CD4-positive, alpha-beta T cell treated with Interleukin-4 for 1 hour (primary cell): ENCODE measurements around the gene AAK1.

ENCODE experiments used
- DNase-seq, 2 donors: peaks; one replicate each; pipeline ENCODE4 v3.0.0-alpha.2; 2020 to 2022

Gene AAK1

DNA sequence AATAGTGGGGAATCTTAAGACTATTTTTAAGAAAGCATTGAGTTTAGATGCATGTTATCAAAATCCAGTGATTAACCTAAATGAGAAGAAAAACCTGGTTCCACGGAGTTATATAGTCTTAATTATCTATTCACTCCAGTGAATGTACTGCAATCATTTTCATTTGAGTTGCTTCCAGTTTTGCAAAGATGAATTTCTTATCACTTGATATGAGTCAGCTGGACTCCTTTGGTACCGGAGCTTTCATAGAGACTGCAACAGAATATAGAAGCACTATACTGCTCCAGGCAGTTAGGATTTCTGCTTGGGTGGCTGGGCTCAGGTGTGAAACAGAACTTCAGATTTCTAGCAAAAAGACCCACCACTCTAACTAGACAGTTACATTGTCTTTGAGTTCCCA is 114.1 kb downstream of the AAK1 start:
- no peak for DNase-seq

- no peak for DNase-seq
Measured at GRCh38 chr2:69525261-69525660, 118.3 kb downstream of the AAK1 start.

- no peak for DNase-seq
Measured at GRCh38 chr2:69524799-69525198, 118.7 kb downstream of the AAK1 start.

GRCh38 chr2:69521747-69522146 is 121.8 kb downstream of the AAK1 start:
- no peak for DNase-seq

- no peak for DNase-seq
Measured at GRCh38 chr2:69518841-69519240, 124.7 kb downstream of the AAK1 start.

- no peak for DNase-seq
Measured at GRCh38 chr2:69517410-69517809, 126.1 kb downstream of the AAK1 start.

DNA sequence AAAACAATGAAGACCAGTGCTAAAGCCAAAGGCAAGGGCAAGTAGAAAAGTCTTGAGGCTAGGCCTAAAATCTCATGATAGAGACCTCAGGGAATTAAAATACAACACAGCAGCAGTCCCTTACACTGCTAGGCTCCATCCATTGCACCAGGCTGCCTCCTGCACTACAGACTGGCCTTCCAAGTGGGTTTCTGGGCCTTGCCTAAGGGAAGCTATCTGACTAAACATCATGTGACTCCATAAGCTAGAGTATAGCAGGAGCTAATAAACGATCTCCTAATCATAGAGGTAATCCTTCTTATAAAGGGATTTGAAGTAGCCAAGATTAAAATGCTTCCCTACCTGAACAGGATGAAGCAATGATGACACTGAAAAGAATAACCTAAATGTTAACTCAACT is 128.7 kb downstream of the AAK1 start:
- no peak for DNase-seq

DNA sequence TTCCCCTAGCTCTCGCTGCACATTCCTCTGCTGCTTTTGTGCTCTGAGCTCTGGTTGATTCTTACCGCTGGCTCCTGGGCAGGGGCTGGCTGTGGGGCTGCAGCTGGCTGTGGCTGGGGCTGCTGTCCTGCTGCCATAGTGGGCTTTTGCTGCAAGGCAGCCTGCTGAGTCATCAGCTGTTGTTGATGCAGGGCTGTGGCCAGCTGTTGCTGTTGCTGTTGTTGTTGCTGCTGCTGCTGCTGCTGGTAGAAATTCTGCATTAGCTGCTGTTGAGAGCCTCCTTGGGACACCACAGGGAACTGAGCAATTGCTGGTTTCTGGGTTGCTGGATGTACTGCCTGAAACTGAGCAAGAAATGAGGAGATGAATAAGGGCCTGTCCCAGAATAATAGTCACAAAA is 129.1 kb downstream of the AAK1 start:
- no peak for DNase-seq

DNA sequence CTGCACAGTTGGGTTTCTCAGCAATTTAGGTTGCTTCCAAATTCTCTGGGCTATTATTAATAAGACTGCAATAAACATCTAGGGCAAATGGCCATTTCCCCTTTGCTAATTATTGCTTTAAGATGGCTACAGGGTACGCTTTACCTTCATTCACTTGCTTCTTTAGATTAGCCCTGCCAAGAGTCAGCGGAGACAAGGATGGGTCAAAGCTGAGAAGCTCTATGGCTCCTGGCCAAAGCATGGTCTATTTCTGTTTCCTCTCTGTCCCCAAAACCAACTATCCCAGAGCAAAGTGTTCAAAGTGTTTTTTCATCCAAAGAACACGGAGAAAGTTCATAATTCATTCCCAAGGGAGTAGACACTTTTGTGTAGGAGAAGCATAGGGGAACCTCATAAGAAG is 131.1 kb downstream of the AAK1 start:
- DNase-seq: no peak

- no peak for DNase-seq
Measured at GRCh38 chr2:69510204-69510603, 133.3 kb downstream of the AAK1 start.

GRCh38 chr2:69509750-69510140 is 133.8 kb downstream of the AAK1 start:
- no peak for DNase-seq

DNA sequence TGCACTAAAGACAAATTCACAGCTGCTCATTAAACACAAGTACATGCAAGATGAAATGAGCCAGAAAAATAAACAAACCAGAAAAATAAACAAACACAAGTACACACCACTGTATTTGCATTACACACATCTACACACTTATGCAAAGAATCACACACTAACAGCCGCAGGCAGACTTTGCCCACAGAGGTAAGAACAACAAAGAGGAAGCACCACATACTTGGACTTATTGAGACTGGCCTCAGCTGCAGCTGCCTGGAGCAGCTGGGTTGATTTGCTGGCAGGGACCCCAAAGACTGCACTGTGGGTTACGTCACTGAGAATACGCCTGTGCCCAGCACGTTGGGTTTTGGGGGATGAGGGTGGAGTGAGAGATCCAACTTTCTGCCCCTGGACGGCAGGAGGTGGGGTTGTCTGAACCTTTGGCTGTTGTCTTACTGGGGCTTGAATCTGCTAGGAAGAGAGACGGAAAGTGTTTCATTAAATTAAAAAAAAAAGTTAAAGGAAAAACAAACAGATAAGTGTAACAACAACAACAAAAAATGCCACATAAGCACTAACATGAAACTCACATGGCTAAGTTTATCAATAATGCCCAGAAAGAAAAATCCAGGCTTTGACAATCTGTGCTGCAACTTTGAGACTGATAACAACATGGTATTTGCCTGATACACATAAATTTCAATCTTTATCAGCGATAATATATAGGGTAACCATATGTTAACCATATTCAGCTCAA is 134.4 kb downstream of the AAK1 start:
- no peak for DNase-seq

GRCh38 chr2:69505710-69506109 is 137.8 kb downstream of the AAK1 start:
- no peak for DNase-seq

GRCh38 chr2:69501301-69501700 is 142.2 kb downstream of the AAK1 start:
- DNase-seq: no peak

DNA sequence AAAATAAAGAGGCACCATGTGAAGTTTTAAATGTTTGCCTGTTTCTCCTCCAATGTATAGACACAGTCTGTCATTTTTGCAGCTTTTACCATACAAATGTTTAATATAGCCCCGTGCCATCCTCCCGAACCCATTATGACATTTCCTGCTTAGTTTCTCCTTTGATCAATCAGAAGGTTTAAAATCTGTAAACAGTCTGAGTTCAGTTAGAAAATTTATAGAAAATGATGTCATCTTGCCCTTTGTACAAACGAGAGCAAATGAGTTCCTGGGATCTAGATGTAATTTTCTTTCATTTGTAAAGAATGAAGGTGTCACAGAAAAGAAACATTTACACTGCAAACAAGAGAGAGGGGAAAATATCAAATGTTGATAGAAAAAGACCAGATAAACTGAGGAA is 143.6 kb downstream of the AAK1 start:
- peak in 1 of 2 donors; percentile 24 for DNase-seq

DNA sequence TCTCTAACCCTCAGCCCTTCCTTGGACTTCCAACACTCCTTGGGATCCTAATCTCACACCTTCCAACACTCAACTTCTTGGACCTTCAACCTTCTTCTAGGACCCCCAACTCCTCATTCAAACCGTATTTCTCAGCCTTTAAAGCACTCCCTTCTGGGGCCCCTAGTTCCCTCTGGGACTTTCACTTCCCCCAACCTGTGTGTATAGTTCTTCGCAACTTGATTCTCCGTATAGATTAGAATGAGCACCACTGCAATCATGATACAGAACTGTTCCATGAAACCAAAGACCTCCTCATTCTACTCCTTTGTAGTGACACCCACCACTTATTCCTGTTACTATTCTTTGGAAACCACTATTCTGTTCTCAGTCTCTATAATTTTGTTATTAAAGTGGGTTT is 144.3 kb downstream of the AAK1 start:
- peak in 1 of 2 donors; percentile 30 for DNase-seq

DNA sequence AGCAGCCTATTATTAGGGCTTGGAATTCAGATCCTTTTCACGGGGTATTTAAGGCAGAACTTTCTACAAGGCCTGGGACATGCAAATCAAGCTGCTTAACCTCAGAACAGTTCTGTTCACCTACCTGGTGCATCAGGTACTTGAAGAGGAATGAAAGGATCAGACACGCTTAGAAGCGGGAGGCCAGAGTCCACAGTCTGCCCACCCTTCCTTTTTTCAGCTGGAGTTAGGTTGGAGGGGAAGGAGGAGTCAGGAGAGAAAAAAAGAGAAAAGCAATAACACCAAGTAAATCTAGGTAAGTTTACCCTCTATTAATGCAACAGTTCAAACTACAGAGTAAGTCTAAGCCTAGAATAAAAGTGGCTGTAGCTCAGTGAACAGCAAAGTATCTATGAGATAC is 147.7 kb downstream of the AAK1 start:
- no peak for DNase-seq

DNA sequence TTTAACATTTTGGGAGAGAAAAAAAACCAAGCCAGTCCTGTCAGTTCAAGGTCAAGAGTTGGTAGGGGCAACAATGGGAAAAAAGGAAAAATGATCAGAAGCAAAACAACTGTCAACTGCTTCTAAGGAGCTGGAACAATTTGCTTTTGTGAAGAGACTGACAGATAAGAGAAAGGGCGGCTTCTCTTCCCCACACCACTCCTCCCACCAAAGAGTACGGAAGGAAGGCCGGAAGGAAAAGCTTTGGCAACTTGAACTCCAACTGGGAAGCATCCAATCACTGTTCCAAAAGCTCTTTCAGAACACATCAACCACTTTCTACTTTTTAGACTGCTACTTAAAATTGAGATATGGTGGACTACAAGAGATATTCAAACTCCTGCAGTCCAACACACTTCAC is 148.5 kb downstream of the AAK1 start:
- no peak for DNase-seq

DNA sequence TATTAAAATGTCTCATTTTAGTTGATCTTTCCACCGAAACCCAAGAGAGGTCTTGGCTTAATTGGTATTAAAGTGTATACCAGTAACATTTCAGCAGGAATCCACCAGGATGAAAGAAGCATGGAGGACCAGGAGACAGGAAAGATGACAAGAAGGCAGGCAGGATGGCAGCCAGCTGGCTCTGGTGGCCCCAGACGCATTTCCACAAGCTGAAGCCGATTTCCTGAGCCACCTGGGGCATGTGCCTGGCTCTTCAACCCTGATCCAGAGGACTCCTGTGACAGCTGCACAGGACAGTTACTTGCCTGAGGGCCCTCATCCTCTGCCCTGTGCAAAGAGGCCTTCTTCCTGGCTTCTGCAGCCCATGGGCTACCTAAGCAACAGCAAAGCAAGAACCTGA is 149.4 kb downstream of the AAK1 start:
- no peak for DNase-seq

- DNase-seq: no peak
Measured at GRCh38 chr2:69493268-69493667, 150.3 kb downstream of the AAK1 start.

GRCh38 chr2:69491864-69492263 is 151.7 kb downstream of the AAK1 start:
- DNase-seq: no peak

GRCh38 chr2:69490486-69490885 is 153.1 kb downstream of the AAK1 start:
- DNase-seq: peak in 1 of 2 donors; percentile 21

DNA sequence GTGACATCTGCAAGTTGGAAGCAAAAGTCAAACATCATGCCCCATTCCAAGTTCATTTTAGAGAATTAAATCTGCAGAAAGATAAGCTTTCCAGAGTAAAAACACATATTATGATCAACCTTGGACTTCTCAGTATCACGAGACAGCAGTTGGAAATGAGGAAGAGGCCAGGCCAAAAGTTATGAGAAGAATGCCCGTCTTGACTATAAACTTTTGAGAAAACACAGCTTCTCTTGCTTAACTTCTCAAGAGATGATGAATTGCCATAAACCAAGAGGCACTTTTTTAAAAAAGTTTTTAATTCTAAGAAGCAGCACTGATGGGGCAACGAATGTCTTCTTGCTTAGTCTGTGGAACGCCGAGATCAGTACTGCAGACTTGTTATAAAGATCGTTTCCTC is 153.7 kb downstream of the AAK1 start:
- DNase-seq: no peak

- no peak for DNase-seq
Measured at GRCh38 chr2:69483696-69484095, 159.8 kb downstream of the AAK1 start.

DNA sequence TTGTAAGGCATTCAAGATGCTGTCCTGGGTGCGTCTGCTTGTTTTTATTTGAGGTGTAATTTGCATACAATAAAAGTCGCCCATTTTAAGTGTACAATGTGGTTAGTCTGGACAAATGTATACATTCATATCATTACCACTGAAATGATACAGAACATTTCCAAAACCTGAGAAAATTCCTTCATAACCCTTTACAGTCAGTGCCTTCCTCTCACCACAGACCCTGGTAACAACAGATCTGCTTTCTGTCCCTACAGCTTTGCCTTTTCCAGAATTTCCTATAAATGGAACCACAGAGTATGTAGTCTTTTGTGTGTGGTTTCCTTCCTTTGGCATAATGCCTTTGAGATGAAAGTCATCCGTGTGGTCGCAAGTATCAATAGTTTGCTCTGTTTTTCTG is 160.5 kb downstream of the AAK1 start:
- no peak for DNase-seq
